Keratinocyte (primary cell): ENCODE results near the gene UROC1. TPM values are rescaled to one million over a fixed set of nuclear protein-coding genes. Genes with fewer than 3 reads are reported as not detected.

Experiments used
- DNase-seq: peaks from one replicate; pipeline ENCODE4 v3.0.0-alpha.2; 2011; ENCODE audit warnings: low read depth, missing footprints, low spot score
- FAIRE-seq: peaks from 2 replicates; lab custom pipeline; 2011; peaks lifted over from hg19 to GRCh38; lab: Jason Lieb, UNC
- H2AFZ ChIP-seq: 2 replicates; pipeline ENCODE4 v1.6.0; 2012; ENCODE audit warnings: low read length, control low read depth, inconsistent platforms; ENCODE audit not compliant: control insufficient read depth
- H3K27ac ChIP-seq: 2 replicates; pipeline ENCODE4 v1.5.1; 2011; ENCODE audit warnings: low read length; ENCODE audit not compliant: control insufficient read depth, insufficient read depth
- H3K27me3 ChIP-seq: 3 replicates; pipeline ENCODE4 v1.6.0; 2011; ENCODE audit warnings: low read length; ENCODE audit not compliant: control insufficient read depth, insufficient read depth; ENCODE audit errors: extremely low read depth
- H3K36me3 ChIP-seq, 2 experiments: 2 replicates in 1 of 2; 3 replicates in 1 of 2; pipeline ENCODE4 v1.5.1; 2011; ENCODE audit warnings: low read length in 2 of 2, mild to moderate bottlenecking in 1 of 2; ENCODE audit not compliant: control insufficient read depth in 2 of 2, insufficient read depth in 2 of 2; ENCODE audit errors: extremely low read depth in 1 of 2
- H3K4me1 ChIP-seq: 3 replicates; pipeline ENCODE4 v1.5.1; 2011; ENCODE audit warnings: low read length; ENCODE audit not compliant: control insufficient read depth, insufficient read depth; ENCODE audit errors: extremely low read depth
- H3K4me2 ChIP-seq: 3 replicates; pipeline ENCODE4 v1.6.0; 2011; ENCODE audit warnings: low read depth, low read length; ENCODE audit not compliant: control insufficient read depth, insufficient read depth; ENCODE audit errors: extremely low read depth
- H3K4me3 ChIP-seq, 3 experiments: fragments of 200-600 bp in 1 of 3; sonication (generic) in 1 of 3; 2 replicates in 2 of 3; 3 replicates in 1 of 3; pipeline ENCODE4 v1.5.1; 2011 to 2016; ENCODE audit warnings: low read length in 3 of 3, mild to moderate bottlenecking in 3 of 3, control low read depth in 2 of 3, inconsistent platforms in 1 of 3, low read depth in 1 of 3, mixed read lengths in 1 of 3, mixed run types in 1 of 3, moderate library complexity in 1 of 3; ENCODE audit not compliant: control insufficient read depth in 2 of 3, insufficient read depth in 2 of 3; ENCODE audit errors: extremely low read depth in 1 of 3
- H3K79me2 ChIP-seq: 2 replicates; pipeline ENCODE4 v1.6.0; 2012; ENCODE audit warnings: low read length; ENCODE audit not compliant: control insufficient read depth, insufficient read depth
- H3K9ac ChIP-seq: 3 replicates; pipeline ENCODE4 v1.6.0; 2011; ENCODE audit warnings: low read length; ENCODE audit not compliant: control insufficient read depth, insufficient read depth; ENCODE audit errors: extremely low read depth
- H3K9me1 ChIP-seq: 3 replicates; pipeline ENCODE4 v1.6.0; 2011; ENCODE audit warnings: low read length; ENCODE audit not compliant: control insufficient read depth, insufficient read depth; ENCODE audit errors: extremely low read depth
- H3K9me3 ChIP-seq: 2 replicates; pipeline ENCODE4 v1.5.1; 2012; ENCODE audit warnings: low read depth, low read length; ENCODE audit not compliant: control insufficient read depth
- H4K20me1 ChIP-seq: 3 replicates; pipeline ENCODE4 v1.6.0; 2011; ENCODE audit warnings: low read length; ENCODE audit not compliant: control insufficient read depth, insufficient read depth; ENCODE audit errors: extremely low read depth
- EZH2 ChIP-seq: IDR thresholded peaks from one replicate; pipeline ENCODE4 v1.6.1; 2012; ENCODE audit warnings: inconsistent platforms, mild to moderate bottlenecking, low read length, moderate library complexity
- dilution Hi-C: fragments of 300-500 bp; cut with MboI; formaldehyde crosslinking; loops from one replicate; pipeline ENCODE4 v1.7.0; 2020; ENCODE audit warnings: low sequenced_read_pairs; ENCODE audit not compliant: extremely low pct_ligation_motif_present
- polyA plus RNA-seq, 5 experiments: library from polyadenylated mRNA; depleted of rRNA in 3 of 5; stranded (reverse) in 3 of 5; stranded (forward) in 1 of 5; unstranded in 1 of 5; fragments of >200 nt; gene quantifications; 1 replicate in 1 of 5; 2 replicates in 3 of 5; 3 replicates in 1 of 5; pipeline versions ENCODE4 v1.2.1 to v1.2.3, GENCODE V29; 2011 to 2012; ENCODE audit warnings: missing spikeins in 2 of 5, low read depth in 1 of 5, low replicate concordance in 1 of 5
- TF ChIP-seq, protein P1 (sequence below), 3 experiments: IDR thresholded peaks in 1 of 3; conservative IDR thresholded peaks in 1 of 3; optimal IDR thresholded peaks in 1 of 3; 2 replicates in 2 of 3; 3 replicates in 1 of 3; pipeline versions ENCODE3 to v1.5.1; 2011; ENCODE audit warnings: low read length in 3 of 3, mild to moderate bottlenecking in 3 of 3, moderate library complexity in 2 of 3, control low read depth in 1 of 3, inconsistent platforms in 1 of 3; ENCODE audit not compliant: insufficient read depth in 2 of 3; ENCODE audit errors: extremely low read depth in 1 of 3

Gene UROC1
- polyA plus RNA-seq, 1 donor (not counting 4 experiments of a cell fraction or from before 2014, with no cell fraction given), result not detected

DNA sequence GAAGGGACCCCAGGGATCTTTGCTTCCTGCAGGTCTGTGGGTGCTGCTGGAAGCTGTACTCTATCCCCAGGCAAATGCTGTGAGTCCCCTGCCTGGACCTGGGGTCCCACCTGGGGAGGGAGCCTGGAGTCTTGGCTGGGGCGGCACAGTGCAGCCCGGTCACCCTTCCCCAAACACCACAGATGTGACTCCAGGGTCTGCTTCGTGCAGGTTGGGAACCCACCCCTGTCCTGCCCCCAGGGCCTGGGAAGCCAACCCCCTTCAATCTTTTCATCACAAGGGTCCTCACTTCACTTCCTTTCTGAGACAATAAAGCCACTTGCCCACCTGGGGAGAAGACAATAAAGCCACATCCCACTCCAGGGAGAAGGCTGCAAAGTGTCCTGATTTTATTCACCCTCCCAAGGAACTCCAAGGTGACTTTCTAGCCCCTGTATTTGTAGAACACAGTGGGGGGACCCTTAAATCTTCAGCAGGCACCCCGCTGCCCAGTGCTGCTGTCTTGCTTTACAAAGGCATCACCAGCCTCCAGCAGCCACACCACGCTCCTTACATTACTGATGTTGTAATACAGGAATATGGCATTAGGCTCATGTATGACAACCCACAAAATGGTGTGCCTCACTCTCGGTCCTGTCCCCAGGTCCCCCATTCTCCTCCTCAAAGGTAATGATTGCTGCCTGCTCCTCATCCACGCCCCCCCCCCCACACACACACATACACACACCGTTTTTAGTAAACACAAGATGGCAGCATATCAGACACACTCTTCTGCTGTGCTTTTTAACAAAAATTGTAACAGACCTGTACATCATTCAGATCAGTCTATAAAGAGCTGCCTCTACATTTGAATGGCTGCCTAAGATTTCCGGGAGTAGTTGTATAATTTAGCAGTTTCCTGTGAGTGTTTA, 31.2 kb upstream of the UROC1 start:
- no peaks in the 10 kb centered on the region for H3K9me3 ChIP-seq
- no peak overlapping the region for H3K27ac ChIP-seq
- no peaks in the 10 kb centered on the region for H3K36me3 ChIP-seq
- no peaks in the 10 kb centered on the region for H3K4me1 ChIP-seq
- no peaks in the 10 kb centered on the region for H3K9me1 ChIP-seq
- no peak for FAIRE-seq
- H3K4me2 ChIP-seq, result no peak overlapping the region
- H2AFZ ChIP-seq, result no peak overlapping the region
- peaks cover 31% of the 10 kb centered on the region for H3K27me3 ChIP-seq
- H3K79me2 ChIP-seq, result no peaks in the 10 kb centered on the region
- TF ChIP-seq, protein P1, sequence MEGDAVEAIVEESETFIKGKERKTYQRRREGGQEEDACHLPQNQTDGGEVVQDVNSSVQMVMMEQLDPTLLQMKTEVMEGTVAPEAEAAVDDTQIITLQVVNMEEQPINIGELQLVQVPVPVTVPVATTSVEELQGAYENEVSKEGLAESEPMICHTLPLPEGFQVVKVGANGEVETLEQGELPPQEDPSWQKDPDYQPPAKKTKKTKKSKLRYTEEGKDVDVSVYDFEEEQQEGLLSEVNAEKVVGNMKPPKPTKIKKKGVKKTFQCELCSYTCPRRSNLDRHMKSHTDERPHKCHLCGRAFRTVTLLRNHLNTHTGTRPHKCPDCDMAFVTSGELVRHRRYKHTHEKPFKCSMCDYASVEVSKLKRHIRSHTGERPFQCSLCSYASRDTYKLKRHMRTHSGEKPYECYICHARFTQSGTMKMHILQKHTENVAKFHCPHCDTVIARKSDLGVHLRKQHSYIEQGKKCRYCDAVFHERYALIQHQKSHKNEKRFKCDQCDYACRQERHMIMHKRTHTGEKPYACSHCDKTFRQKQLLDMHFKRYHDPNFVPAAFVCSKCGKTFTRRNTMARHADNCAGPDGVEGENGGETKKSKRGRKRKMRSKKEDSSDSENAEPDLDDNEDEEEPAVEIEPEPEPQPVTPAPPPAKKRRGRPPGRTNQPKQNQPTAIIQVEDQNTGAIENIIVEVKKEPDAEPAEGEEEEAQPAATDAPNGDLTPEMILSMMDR (optimal IDR thresholded peaks at IDR 0.05 in 1 of 3, IDR thresholded peaks at IDR 0.05 in 1 of 3, conservative IDR thresholded peaks at IDR 0.05 in 1 of 3; ENCODE audit: extremely low read depth in 1 of 3, insufficient read depth in 2 of 3, low read length in 3 of 3), result no peak
- TF ChIP-seq EZH2, result no peak
- no peaks in the 10 kb centered on the region for H4K20me1 ChIP-seq
- no peak overlapping the region for H3K9ac ChIP-seq
- no peak overlapping the region for H3K4me3 ChIP-seq
- no peak for DNase-seq
- dilution Hi-C loops, result no loop called here

DNA sequence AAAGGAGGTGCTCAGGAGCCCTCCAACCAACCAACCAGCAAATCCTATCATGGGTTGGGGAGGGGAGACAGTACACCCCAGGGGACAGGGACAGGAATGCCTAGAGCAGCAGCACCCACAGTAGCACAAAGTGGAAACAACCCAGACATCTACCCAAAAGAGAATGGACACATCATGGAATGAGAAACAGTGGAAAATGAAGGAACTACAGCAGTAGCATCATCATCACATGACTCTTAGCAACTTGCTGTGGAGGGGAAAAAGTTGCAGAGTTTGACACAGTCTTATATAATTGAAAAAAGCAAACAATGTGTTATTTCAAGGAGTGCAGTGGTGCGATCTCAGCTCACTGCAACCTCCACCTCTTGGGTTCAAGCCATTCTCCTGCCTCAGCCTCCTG, 30.1 kb upstream of the UROC1 start:
- dilution Hi-C loops, result no loop called here
- H3K9me3 ChIP-seq, result no peaks in the 10 kb centered on the region
- DNase-seq, result no peak

More for the DNA sequence above, 30.1 kb upstream of the UROC1 start:
- Histone ChIP-seq H3K4me3 (no peak overlapping the region), H3K9me1 (no peaks in the 10 kb centered on the region), H3K36me3 (no peaks in the 10 kb centered on the region), H2AFZ (no peak overlapping the region), H4K20me1 (no peaks in the 10 kb centered on the region), H3K4me2 (no peak overlapping the region), H3K79me2 (no peaks in the 10 kb centered on the region), H3K4me1 (no peaks in the 10 kb centered on the region), H3K9ac (no peak overlapping the region), H3K27me3 (peaks cover 34% of the 10 kb centered on the region), H3K27ac (no peak overlapping the region)
- TF ChIP-seq EZH2, result no peak
- TF ChIP-seq, protein P1 (optimal IDR thresholded peaks at IDR 0.05 in 1 of 3, IDR thresholded peaks at IDR 0.05 in 1 of 3, conservative IDR thresholded peaks at IDR 0.05 in 1 of 3; ENCODE audit: extremely low read depth in 1 of 3, insufficient read depth in 2 of 3, low read length in 3 of 3), result no peak
- FAIRE-seq, result no peak
